ENCODE data around the gene ERVMER34-1.

The ERVMER34-1 gene

GRCh38 chr4:52715255-52715897 is 35.8 kb downstream of the ERVMER34-1 start:
- in situ Hi-C loops (cut with MboI; ENCODE audit: low sequenced_read_pairs, unreplicated experiment) = no loop called here
- TF ChIP-seq CTCF (IDR thresholded peaks at IDR 0.05; ENCODE audit: borderline replicate concordance, control extremely low read depth, extremely low read depth, insufficient read depth, missing control alignments) = no peak

GRCh38 chr4:52714597-52715254 is 36.5 kb downstream of the ERVMER34-1 start:
- no peak for TF ChIP-seq CTCF (IDR thresholded peaks at IDR 0.05; ENCODE audit: borderline replicate concordance, control extremely low read depth, extremely low read depth, insufficient read depth, missing control alignments)
- DNase-seq (ENCODE audit: low spot score) = no peak
- in situ Hi-C loops (cut with MboI; ENCODE audit: low sequenced_read_pairs, unreplicated experiment) = no loop called here

More at GRCh38 chr4:52715255-52715897, 35.8 kb downstream of the ERVMER34-1 start:
- no peak for DNase-seq (ENCODE audit: low spot score)

DNA sequence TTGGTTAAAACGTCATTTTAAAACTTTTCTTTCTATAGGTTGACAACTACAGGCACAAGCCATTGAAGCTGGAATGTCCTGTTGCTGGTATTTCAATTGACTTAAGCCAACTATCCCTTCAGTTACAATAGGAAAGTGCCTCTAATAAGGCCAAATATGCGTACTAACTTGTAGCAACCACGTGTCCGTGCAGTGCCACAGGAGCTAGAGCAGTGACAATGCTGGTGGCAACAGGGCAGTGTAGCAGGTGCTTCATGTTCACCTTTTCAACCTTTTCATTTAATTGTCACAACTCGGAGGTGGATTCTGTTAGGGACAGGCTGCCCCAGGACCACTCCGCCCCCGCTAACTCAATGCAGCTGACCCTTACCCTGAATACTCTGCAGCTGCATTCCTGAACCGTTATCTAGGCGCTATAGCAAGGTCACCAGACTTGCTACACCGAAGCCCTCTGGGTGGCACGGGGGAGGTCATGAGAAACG is 37.7 kb downstream of the ERVMER34-1 start:
- in situ Hi-C loops (cut with MboI; ENCODE audit: low sequenced_read_pairs, unreplicated experiment) = no loop called here
- TF ChIP-seq CTCF (IDR thresholded peaks at IDR 0.05; ENCODE audit: borderline replicate concordance, control extremely low read depth, extremely low read depth, insufficient read depth, missing control alignments) = no peak
- DNase-seq (ENCODE audit: low spot score) = no peak

DNA sequence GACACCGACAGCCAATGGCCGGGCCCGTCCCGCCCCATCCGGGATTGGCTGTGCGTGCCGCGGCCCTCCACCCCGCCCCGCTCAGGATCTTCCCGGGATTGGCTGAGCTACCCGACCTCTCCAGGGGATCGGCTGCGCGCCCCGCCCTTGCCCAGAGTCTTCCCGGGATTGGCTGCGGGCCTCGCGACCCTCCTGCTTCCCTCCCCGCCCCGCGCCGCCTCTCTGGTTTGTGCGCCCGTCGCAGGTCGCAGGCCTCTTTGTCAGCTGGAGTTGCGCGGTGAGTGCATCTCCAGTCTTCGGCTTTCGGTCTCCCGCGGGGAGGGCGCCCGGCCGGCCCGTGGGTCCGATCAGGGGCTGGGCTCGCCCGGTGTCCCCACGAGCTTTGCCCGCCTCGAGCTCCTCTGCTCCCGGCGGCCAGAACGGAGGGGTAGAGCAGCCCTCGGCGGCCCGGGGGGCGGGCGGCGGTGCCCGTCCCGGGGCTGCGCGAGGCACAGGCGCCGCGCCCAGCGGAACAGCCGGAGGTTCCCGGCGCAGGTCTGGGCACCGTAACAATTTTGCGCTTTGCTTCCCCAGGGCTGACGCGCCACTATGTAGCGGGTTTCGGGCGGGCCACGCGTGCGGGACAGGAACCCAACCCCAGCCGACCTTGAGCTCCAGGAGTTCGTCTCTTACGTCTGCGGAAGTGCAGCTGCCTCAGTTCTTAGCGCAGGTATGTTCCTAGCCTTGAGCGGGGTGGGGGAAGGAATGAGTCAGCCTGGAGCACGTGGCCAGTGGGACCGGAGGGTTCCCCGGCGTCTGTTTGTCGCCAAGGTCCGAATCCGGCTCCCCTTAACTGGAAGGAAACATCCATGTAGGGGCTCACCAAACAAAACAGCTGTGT is 38.7 kb downstream of the ERVMER34-1 start:
- in situ Hi-C loops (cut with MboI; ENCODE audit: low sequenced_read_pairs, unreplicated experiment) = no loop called here
- no peak for TF ChIP-seq CTCF (IDR thresholded peaks at IDR 0.05; ENCODE audit: borderline replicate concordance, control extremely low read depth, extremely low read depth, insufficient read depth, missing control alignments)
- DNase-seq (ENCODE audit: low spot score) = peak; percentile 97

GRCh38 chr4:52711834-52712250 is 39.4 kb downstream of the ERVMER34-1 start:
- no peak for TF ChIP-seq CTCF (IDR thresholded peaks at IDR 0.05; ENCODE audit: borderline replicate concordance, control extremely low read depth, extremely low read depth, insufficient read depth, missing control alignments)
- no peak for DNase-seq (ENCODE audit: low spot score)
- in situ Hi-C loops (cut with MboI; ENCODE audit: low sequenced_read_pairs, unreplicated experiment) = no loop called here

DNA sequence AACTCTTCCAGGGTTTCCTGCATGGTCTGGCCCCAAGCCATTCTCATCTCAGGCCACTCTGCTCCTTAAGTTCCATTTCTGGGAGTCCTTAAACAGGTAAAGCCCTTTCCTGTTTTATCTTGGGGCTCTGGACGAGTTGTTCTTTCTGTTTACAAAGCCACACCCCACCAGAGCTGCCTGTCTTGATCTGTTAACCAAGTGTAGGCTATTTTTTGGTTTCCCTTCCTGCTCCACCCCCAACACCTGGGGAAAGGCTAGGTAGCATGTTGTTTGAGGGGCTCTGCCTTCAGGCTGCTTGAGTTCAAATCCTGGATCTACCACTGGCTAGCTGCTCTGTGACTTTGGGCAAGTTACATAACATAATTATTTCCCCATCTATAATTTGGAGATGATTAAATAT is 40.0 kb downstream of the ERVMER34-1 start:
- in situ Hi-C loops (cut with MboI; ENCODE audit: low sequenced_read_pairs, unreplicated experiment) = no loop called here
- DNase-seq (ENCODE audit: low spot score) = no peak
- TF ChIP-seq CTCF (IDR thresholded peaks at IDR 0.05; ENCODE audit: borderline replicate concordance, control extremely low read depth, extremely low read depth, insufficient read depth, missing control alignments) = no peak
